NCI-H1048 (cell line): ENCODE measurements around the gene LAMB4.

Experiments used
- DNase-seq: peaks from one replicate; lab custom pipeline; 2025; lab: John Stamatoyannopoulos, UW

The LAMB4 gene

DNA sequence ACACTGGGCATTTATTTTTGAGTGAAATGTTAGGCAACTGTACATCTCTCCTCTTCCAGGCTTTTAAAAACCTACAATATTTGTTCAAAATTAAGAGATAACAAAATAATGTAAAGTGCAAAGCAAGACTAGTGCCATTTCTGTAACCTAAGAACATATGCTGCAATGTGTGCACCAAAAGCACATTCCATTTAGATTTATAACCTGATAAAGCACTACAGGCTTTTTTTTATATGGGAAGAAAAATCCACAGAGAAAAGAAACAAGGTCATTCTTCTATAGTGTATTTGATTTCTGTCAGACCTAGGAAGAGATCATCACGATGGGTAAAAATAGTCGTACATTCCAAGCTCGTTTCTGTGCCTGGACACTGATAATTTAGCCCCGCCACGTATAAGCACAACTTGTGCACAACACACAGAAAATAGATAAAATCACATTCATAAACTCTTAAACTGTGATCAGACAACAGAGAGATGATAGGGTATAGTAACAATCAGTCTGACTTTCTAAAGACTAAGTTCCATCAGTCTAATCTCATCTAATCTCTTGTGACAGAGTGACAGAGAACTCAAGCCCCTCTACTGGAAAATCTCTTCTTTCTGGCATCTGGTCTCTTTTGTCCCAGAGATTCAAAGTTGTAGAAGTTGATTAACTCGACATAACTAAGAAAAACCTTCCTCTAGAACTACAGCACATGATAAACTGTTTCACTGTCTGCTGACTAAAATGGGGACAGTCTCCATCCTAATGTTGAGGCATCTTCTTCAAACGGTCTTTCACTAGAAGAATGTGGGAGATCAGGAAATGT is 133.9 kb downstream of the LAMB4 start:
- DNase-seq, result no peak

DNA sequence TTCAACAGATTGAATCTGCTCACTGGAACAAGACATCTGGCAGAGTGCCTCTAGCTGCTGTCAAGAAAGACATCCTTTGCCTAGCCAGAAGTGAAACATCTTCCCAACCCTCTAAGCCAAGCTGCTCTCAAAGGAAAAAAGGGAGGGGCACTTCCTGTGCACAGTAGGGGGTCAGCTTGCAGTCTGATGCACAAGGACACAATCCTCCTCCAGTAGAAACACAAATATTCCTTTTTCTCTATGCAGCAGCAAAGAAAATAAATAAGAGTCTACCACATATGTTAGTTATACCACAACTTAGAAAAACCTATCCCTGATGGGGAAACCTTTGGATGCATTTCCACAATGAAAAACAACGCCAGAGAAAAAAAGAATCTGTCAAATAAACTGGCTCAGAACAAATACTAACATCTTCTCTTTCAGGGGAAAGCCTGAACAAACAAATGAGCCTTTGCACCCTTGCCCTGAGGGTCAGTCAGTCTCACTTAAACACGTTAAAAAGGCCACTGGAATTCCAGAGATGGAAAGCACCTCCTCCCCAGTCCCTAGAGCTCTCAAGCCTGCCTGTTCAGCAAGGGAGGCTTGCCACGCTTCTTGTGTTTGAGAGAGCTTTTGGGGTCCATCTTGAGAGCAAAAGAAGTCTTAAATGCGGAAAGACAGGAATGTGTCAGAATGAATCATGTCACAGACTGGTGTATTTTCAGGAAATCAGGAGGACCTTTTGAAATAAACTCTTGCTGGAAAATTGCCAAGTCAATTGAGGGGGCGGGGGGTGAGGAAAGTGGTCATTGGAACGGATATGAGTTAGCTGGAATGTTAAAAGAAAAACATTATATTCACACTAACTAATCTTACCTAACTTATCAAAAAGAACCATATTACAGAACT is 134.7 kb downstream of the LAMB4 start:
- no peak for DNase-seq

DNA sequence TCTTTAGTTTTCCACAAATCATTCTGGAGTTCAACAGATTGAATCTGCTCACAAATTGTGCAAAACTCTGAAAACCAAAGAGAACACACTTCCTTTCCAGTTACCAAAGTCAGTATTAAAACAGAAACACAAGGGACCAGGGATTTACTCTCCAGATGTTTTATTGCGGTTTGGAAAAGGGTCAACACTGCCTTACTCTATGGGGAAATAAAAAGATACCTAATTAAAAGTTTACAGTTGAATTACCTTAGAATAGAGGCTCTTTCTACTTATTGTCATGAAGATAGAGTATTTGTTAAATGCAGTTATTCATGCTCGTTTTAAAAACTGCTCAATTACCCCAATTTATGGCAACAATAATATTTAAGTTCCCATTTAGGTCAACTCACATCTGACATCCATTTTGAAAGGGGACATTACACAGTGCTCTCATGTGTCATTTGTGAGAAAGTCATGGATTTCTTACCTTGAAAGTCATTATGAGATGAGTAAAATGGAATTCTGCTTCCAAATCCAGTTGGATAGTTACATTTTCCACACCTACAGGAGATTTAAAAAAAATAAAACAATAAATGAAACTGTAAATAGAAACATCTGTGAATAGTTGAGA is 135.6 kb downstream of the LAMB4 start:
- DNase-seq, result no peak

DNA sequence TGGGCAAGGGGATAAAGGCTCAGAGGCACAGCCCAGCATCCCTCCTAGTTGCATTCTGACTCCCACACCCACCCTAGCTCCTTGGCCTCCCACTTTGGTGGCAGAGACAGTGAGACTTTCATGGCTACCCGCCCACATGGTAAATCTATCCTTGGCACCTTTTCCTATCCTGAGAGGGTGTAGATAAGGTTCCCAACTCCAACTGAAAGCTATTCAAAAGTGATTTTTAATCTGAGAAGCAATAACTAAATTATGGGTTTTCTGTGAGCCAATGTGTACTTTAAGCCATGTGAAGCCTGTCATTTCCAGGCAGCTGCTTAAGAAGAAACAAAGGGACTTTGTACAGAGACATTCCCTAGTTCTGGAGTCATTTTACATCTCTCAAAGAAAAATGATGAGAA is 136.3 kb downstream of the LAMB4 start:
- no peak for DNase-seq

DNA sequence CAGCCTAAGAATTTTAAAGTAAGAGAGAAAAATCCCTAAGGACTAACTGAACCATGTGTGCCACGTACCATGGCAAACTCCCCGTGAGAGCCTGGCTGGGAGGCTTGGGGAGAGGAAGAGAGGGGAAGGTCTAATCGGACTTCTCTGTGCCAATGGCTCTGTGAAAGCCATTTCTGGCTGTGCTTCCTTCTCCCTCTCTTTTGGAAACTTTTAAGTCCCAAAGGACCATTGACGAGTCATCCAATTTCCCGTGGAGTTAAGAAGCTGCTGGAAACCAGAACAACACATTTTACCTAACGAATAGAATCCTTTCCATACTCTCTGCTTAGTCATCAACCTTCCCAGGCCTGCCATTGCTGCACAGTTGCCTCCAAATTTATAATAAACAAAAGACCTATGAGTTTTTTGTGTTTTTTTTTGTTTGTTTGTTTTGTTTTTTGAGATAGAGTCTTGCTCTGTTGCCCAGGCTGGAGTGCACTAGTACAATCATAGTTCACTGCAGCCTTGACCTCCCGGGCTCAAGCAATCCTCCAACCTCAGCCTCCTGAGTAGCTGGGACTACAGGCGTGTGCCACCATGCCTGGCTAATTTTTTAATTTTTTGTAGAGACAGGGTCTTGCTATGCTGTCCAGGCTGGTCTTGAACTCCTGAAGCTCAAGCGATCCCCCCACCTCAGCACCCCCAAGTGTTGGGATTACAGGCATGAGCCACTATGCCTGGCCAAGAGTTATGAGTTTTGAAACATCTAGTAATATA is 140.4 kb downstream of the LAMB4 start:
- no peak for DNase-seq

DNA sequence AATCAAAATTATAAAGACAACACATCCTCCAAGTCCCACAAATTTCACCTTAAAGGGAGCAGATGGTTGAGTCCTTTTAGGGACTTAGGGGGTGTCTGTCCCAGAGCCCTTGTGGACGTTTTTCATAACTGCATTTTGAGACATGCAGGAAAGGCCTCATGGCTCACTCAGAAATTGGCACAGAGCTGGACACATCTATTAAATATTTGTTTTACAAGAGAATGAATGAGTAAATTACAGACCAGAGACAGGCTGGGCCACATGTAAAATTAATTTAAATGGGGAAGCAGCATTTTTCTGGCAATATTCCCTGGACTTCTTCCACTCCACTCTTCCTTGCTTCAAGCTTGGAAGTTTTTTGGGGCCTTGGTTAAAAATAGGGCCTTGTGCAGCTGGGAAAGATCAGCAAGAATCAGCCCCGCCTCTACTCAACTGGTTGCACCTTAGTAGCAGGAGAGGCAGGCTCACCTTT is 147.2 kb downstream of the LAMB4 start:
- no peak for DNase-seq

DNA sequence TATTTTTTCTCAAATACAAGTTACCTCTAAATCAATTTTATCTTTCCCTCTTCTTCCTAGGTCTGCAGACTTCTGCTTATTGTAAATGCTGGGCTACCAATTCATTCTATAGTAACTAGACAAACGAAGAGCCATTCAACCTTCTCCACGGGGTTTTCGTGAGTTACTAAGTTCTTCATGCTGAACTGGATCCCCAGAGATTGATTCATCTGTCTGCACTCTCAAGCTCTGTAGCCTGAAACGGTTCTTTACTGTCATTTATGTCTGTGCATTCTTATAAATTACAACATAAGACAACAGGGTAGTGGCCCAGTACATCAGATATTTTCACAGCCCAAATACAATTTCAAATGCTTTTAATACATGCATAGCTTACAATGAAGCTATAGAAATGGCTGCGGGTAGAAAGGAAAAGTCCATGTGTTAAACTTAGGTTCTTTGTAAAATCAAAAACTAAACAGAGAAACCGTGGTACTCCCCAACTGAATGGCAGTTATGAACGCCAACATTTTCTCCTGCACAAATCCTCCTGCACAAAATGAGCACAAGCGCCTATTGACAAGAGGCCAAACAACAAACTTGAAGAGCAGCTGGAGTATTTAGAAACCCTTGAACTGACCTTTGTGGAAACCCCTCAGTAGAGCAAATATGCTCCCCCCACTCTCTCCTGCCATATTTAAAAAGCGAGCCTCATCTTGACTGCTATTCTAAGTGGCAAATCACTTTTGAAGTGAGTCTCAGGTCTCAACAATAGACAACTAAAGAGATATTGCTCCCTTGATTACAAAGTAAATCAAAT is 147.9 kb downstream of the LAMB4 start:
- no peak for DNase-seq

DNA sequence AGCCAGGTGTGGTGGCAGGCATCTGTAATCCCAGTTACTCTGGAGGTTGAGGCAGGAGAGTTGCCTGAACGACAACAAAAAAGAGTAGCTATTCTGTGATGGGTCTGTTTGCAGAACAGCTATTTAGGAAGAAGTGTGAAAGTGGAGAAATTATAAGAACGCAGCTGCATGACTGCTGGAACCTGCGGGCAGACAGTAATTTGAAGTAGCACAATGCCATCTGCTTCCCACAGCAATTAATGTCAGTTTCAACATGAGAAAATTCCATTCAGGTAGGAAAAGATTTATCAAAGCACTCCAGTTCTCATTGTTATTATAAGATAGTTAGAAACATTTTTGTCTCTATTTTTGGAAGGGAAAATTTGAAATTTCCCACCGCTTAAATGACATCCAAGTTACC is 148.7 kb downstream of the LAMB4 start:
- DNase-seq, result no peak

DNA sequence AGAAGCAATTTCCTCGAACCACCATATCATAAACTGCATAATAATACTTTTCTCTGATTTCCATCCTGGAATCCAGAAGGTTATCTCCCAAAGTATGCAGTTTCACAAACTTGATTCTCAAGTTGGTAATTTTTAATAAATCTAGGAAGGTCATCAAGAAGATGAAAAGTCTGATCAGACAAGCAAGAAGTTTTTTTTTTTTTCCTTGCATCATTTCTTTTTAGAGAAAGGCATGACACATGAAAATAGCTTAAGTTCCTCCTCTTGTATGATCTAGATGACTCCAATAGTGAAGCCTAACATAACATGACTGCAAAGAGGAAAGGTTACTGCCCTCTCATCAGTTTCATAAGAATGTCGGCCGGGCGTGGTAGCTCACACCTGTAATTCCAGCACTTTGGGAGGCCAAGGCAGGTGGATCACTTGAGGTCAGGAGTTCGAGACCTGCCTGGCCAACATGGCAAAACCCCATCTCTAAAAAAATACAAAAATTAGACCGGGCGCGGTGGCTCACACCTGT is 149.4 kb downstream of the LAMB4 start:
- no peak for DNase-seq

DNA sequence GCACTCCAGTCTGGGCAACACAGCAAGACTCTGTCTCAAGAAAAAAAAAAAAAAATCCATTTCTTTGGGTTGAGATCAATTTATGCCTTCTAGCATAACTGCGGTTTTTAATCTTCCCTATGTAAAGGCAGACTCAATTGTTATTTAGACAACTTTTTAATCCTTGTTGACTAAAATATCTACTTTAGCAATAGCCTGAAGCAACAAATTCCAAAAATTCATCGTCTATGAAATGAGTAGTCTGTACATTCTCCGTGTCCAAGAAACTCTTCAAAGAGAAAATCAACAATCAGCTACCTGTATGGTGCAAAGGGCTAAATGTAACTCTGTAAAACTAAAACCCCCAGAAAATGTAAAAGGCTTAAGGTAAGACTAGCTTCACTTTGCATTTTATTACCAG is 150.0 kb downstream of the LAMB4 start:
- DNase-seq, result no peak

DNA sequence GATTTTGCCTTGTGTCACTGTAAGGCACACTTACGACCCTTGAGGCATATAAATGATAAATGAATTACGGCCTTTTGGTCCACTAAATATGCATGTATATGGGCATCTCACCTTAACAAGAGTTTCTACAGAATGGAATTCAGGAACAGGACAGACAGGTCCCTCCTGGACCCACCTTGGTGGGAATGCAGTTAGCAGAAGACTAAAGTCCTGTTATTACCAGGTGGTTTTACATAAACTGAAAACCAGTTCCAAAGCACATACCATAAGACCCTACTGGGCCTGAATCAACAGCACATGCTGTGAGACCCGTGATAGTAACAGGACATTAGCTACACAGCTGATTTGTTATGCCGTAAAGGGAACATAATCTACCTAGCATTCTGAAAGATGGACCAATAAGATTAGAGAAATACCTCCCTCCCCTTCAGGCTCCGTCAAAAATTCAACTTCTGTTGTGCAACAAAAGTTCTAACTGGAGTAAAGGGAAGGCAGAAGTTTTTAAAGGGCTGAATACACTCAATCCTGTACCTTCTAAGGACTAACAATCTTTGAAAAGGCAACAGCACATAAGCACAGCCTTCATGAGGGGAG is 151.2 kb downstream of the LAMB4 start:
- DNase-seq, result no peak

DNA sequence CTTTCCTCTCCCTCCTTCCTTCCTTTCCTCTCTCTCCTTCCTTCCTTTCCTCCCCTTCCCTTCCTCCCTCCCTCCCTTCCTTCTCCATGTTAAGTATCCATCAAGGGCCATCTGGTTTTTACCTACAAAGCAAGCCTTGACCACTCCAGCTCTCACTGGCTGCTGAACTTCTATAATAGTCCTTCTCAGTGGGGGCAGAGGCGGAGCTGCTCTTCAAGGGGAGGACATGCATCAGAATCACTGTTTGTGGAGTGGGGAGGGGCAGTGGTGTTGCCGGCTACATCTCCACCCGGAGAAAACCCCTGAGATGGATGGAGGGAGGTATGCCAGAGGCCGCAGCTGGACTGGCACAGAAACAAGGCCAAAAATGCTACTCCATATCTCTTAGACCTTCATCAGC is 153.1 kb downstream of the LAMB4 start:
- no peak for DNase-seq

DNA sequence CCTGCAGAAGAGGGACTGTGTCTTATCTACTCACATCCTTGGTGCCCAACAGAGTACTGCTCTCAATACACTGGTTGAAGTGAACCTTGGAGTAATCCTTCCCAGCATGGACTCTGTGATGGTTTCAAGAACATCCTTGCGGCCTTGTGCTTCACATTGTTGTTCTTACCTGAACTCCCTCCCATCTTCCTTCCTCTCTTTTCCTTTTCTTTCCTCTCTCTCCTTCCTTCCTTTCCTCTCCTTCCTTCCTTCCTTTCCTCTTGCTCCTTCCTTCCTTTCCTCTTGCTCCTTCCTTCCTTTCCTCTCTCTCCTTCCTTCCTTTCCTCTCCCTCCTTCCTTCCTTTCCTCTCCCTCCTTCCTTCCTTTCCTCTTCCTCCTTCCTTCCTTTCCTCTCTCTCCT is 153.5 kb downstream of the LAMB4 start:
- no peak for DNase-seq

DNA sequence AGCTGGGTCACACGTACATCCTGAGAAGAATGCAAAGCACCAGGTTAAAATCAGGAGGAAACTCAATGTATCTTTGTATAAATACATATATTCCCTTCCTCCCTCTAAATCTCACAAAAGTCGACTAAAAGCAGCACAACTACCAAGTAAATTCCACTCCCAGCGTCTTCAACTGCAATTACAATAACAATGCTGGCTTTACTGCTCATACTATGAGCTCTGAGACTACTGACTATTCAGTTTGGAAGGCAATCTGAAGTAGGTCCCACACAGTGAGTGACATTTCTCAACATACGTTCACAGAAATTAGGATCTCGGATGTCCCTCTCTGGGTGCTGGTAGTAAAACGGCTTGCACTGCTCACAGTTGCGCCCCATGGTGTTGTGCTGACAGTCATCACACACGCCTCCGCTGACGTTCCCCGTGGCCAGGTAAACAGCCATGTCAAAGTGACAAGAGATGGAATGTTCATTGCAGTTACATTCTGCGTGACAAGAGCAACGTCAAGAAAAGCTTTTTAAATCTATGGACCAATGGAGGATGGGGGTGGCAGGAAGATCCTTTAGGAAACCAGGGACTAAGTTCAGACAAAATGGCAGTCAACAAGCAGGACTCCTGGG is 154.7 kb downstream of the LAMB4 start:
- DNase-seq, result no peak

DNA sequence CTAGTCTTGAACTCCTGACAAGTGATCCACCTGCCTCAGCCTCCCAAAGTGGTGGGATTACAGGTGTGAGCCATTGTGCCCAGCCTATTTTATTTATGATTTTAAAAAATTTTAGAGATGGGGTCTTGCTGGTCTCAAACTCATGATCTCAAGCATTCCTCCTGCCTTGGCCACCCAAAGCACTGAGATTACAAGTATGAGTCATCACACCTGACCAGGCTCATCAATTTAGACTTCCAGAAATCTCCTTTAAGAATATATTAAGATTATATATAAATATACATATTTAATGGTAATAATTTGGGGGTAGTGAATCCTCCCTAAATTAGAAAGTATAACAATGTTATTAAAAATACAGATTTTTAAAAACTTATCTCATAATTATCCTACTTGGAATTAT is 156.3 kb downstream of the LAMB4 start:
- DNase-seq, result no peak
